ENCODE results near the gene OSBPL2. TPM values are rescaled to one million over a fixed set of nuclear protein-coding genes. Genes with fewer than 3 reads are reported as not detected.
A peak's percentile ranks its signal among the peaks of the same experiment; 100 is the strongest.

The OSBPL2 gene
- total and polyA plus RNA-seq, 9 of the 15 experiments (the other 6 are each of a cell fraction or from before 2014, with no cell fraction given): 2.5 to 25.6 (median 14.1) TPM

GRCh38 chr20:62233684-62234083 is 4.6 kb upstream of the OSBPL2 start (continued):
- no peak for TF ChIP-seq ZNF707 (CRISPR knock-in tag; conservative IDR thresholded peaks at IDR 0.05)
- TF ChIP-seq CHD7 (IDR thresholded peaks at IDR 0.05; ENCODE audit: low read depth, low read length): no peak
- peak; percentile 84; the same call in 1 of the 2 replicates for TF ChIP-seq PTBP1 (IDR thresholded peaks at IDR 0.05; ENCODE audit: low read depth, low read length)
- no peak for TF ChIP-seq TEAD2 (tag; IDR thresholded peaks at IDR 0.05)
- TF ChIP-seq DACH1 (IDR thresholded peaks at IDR 0.05; ENCODE audit: partially characterized antibody): peak; percentile 21
- no peak for TF ChIP-seq ZFP91 (CRISPR knock-in tag; IDR thresholded peaks at IDR 0.05)
- peak; percentile 96 for TF ChIP-seq HLTF (IDR thresholded peaks at IDR 0.05)
- peak; percentile 98 for TF ChIP-seq RBM25 (IDR thresholded peaks at IDR 0.05; ENCODE audit: low read depth, low read length, severe bottlenecking)
- TF ChIP-seq JUND (IDR thresholded peaks at IDR 0.05; ENCODE audit: borderline replicate concordance, low read depth, low read length): no peak
- peak; percentile 17; the same call in 1 of the 3 replicates for TF ChIP-seq JUND (tag; IDR thresholded peaks at IDR 0.05; ENCODE audit: borderline replicate concordance, low read depth, low read length)
- TF ChIP-seq CBX3 (IDR thresholded peaks at IDR 0.05; ENCODE audit: borderline replicate concordance in 1 of 2, low read length in 2 of 2): 0 out of 3 replicates have a peak, but pooled peaks of 1 of the 2 experiments have one; percentile 56
- no peak for TF ChIP-seq CREB3L1 (IDR thresholded peaks at IDR 0.05; ENCODE audit: borderline replicate concordance, low read depth)
- TF ChIP-seq CBX1 (IDR thresholded peaks at IDR 0.05; ENCODE audit: low read depth): peak; percentile 44; the same call in 1 of the 2 replicates
- no peak for TF ChIP-seq ELF2 (CRISPR knock-in tag; IDR thresholded peaks at IDR 0.05)
- no peak for TF ChIP-seq NCOA4 (IDR thresholded peaks at IDR 0.05; ENCODE audit: partially characterized antibody)

All from K562 (cell line).